ENCODE data around the gene THTPA. TPM values are rescaled to one million over a fixed set of nuclear protein-coding genes. Genes with fewer than 3 reads are reported as not detected.

Gene THTPA
- total and polyA plus RNA-seq, 2 of the 13 experiments (the other 11 are each of a cell fraction or from before 2014, with no cell fraction given) = 7.4 to 8.7 TPM

DNA sequence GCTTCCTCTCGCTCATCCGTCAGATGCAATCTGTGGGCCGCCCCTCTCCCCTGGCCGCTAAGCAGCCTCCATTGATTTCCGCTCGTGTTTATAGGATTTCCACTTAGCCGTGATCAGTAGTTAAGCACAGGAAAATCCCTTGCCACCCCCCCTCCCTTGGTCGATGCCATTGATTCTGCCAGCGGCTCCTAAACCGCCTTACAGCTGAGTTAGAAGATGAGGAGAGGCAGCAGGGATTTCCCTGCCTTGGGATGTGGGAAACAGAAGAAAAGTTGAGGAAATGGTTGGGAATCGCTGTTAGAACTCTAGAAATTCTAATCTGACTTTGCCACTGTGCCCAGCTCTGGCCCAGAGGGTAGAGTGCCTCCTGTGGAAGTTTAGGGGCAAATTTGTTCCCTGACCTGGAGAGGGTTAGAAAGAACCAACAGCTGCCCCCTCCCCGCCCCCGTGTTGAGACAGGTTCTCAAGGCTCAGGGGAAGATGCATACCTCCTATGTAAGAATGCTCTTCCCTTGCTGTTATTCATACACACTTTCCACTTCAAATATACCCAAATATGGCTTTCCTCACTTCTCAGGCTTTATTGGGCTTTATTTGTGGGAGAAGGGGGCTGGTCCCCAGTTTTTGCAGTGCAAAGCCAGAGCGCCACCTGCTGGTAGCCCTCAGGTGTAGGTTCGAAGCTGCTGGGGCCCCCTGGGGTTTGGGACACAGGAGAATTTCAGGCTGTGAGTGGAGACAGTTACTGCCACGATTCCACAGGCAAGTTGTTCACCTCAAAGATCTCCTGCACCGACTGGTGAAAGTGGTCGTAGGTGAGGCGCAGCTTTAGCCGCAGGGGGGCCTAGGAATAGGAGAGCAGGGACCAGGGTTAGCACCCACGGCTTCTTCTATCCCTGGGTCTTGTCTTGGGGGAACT lies 3.2 kb downstream of the THTPA start (continued):
- TF ChIP-seq ZNF747 (CRISPR knock-in tag; IDR thresholded peaks at IDR 0.05; ENCODE audit: borderline replicate concordance) (0 out of 2 replicates have a peak, but pooled peaks have one; percentile 71), NFIB (CRISPR knock-in tag; IDR thresholded peaks at IDR 0.05; ENCODE audit: borderline replicate concordance) (no peak), ELF3 (CRISPR knock-in tag; IDR thresholded peaks at IDR 0.05) (peak; percentile 21), ZNF562 (CRISPR knock-in tag; IDR thresholded peaks at IDR 0.05; ENCODE audit: borderline replicate concordance) (no peak), HNRNPLL (IDR thresholded peaks at IDR 0.05; ENCODE audit: low read depth, low read length, poor library complexity, severe bottlenecking) (no peak), GRHL1 (CRISPR knock-in tag; conservative IDR thresholded peaks at IDR 0.05) (no peak), HMGA1 (CRISPR knock-in tag; conservative IDR thresholded peaks at IDR 0.05) (no peak), MTF1 (CRISPR knock-in tag; IDR thresholded peaks at IDR 0.05) (no peak), ZNF883 (CRISPR knock-in tag; IDR thresholded peaks at IDR 0.05; ENCODE audit: not compliant biosample characterization) (no peak), KDM4B (CRISPR knock-in tag; IDR thresholded peaks at IDR 0.05) (no peak), PHB2 (IDR thresholded peaks at IDR 0.05; ENCODE audit: partially characterized antibody) (no peak), ZNF558 (CRISPR knock-in tag; IDR thresholded peaks at IDR 0.05; ENCODE audit: borderline replicate concordance) (no peak), ADNP (CRISPR knock-in tag; IDR thresholded peaks at IDR 0.05) (no peak), ZNF350 (CRISPR knock-in tag; IDR thresholded peaks at IDR 0.05; ENCODE audit: borderline replicate concordance, low read depth) (0 out of 2 replicates have a peak, but pooled peaks have one; percentile 11), NFIC (IDR thresholded peaks at IDR 0.05; ENCODE audit: low read length) (no peak), SNRNP70 (IDR thresholded peaks at IDR 0.05; ENCODE audit: low read depth, low read length) (no peak), REPIN1 (CRISPR knock-in tag; IDR thresholded peaks at IDR 0.05; ENCODE audit: borderline replicate concordance, low read depth) (no peak), MED8 (CRISPR knock-in tag; IDR thresholded peaks at IDR 0.05; ENCODE audit: insufficient replicate concordance) (no peak), ZKSCAN5 (CRISPR knock-in tag; IDR thresholded peaks at IDR 0.05) (no peak), ZFAT (CRISPR knock-in tag; conservative IDR thresholded peaks at IDR 0.05) (no peak), ONECUT2 (CRISPR knock-in tag; IDR thresholded peaks at IDR 0.05) (no peak), KLF9 (CRISPR knock-in tag; IDR thresholded peaks at IDR 0.05; ENCODE audit: low read depth) (no peak), ZNF577 (CRISPR knock-in tag; IDR thresholded peaks at IDR 0.05; ENCODE audit: borderline replicate concordance, low read depth) (no peak), HOXA3 (CRISPR knock-in tag; IDR thresholded peaks at IDR 0.05) (no peak), ZNF83 (CRISPR knock-in tag; IDR thresholded peaks at IDR 0.05; ENCODE audit: borderline replicate concordance) (no peak), ZNF468 (CRISPR knock-in tag; IDR thresholded peaks at IDR 0.05) (no peak; the same call in 1 of the 2 replicates), ZNF597 (CRISPR knock-in tag; IDR thresholded peaks at IDR 0.05) (no peak)
- TF ChIP-seq, protein P1, sequence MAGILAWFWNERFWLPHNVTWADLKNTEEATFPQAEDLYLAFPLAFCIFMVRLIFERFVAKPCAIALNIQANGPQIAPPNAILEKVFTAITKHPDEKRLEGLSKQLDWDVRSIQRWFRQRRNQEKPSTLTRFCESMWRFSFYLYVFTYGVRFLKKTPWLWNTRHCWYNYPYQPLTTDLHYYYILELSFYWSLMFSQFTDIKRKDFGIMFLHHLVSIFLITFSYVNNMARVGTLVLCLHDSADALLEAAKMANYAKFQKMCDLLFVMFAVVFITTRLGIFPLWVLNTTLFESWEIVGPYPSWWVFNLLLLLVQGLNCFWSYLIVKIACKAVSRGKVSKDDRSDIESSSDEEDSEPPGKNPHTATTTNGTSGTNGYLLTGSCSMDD (CRISPR knock-in tag; IDR thresholded peaks at IDR 0.05) = no peak; the same call in 1 of the 2 replicates

Measured in HepG2 (cell line).